Stimulated activated naive B cell treated with anti-CD40 and anti-IgM and Interleukin-4, amounts not matched to agents 10 μg/mL and 1 μg/mL and 100 μg/mL, for 72 hours (primary cell): ENCODE data around the gene PPIL3.

ENCODE experiments used
- ATAC-seq, 2 donors: fragments of 150-1000 bp; cut with Tn5 transposase; replicated peaks; 2 replicates each; pipeline ENCODE4 v1.10.0; 2021; ENCODE audit warnings: moderate library complexity in 1 of 2
- DNase-seq: peaks from one replicate; pipeline ENCODE4 v3.0.0; 2021
- H3K27ac Mint-ChIP-seq: one replicate; pipeline ENCODE4 v1.8.0; 2022; ENCODE audit warnings: mild to moderate bottlenecking, mixed read lengths
- H3K27me3 Mint-ChIP-seq, 2 donors: one replicate each; pipeline ENCODE4 v1.8.0; 2022; ENCODE audit warnings: mixed read lengths in 2 of 2
- H3K36me3 Mint-ChIP-seq, 2 donors: one replicate each; pipeline ENCODE4 v1.8.0; 2022; ENCODE audit warnings: mixed read lengths in 2 of 2, mild to moderate bottlenecking in 1 of 2
- H3K4me1 Mint-ChIP-seq, 2 donors: one replicate each; pipeline ENCODE4 v1.8.0; 2022; ENCODE audit warnings: mixed read lengths in 2 of 2, mild to moderate bottlenecking in 1 of 2
- H3K4me3 Mint-ChIP-seq, 2 donors: one replicate each; pipeline ENCODE4 v1.8.0; 2022; ENCODE audit warnings: mild to moderate bottlenecking in 2 of 2, mixed read lengths in 2 of 2, moderate library complexity in 1 of 2
- H3K9me3 Mint-ChIP-seq, 2 donors: one replicate each; pipeline ENCODE4 v1.8.0; 2022; ENCODE audit warnings: mixed read lengths in 2 of 2, mild to moderate bottlenecking in 1 of 2

The PPIL3 gene

DNA sequence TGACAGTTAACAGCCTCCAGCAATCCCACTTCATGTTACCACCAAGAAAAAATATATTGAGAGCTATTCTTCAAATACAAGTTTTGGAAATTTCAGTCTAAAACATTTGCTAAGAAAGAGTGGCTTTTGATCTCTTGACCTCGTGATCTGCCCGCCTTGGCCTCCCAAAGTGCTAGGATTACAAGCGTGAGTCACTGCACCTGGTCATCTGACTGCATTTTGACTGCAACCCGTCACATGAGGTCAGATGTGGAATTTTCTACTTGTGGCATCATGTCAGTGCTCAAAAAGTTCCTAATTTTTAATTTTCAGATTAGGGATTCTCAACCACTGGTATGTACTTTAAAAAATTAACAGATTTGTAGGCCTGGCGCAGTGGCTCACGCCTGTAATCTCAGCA lies 15.3 kb downstream of the PPIL3 start:
- no peak overlapping the region for H3K4me3 Mint-ChIP-seq
- no peaks in the 10 kb centered on the region for H3K9me3 Mint-ChIP-seq
- H3K36me3 Mint-ChIP-seq = peaks cover 14 to 36% of the 10 kb centered on the region in 2 donors
- ATAC-seq = no peak
- H3K4me1 Mint-ChIP-seq = peaks cover 0 to 5% of the 10 kb centered on the region in 2 donors
- no peak for DNase-seq
- H3K27me3 Mint-ChIP-seq = no peaks in the 10 kb centered on the region
- no peak overlapping the region for H3K27ac Mint-ChIP-seq

GRCh38 chr2:200871151-200871550 lies 17.7 kb downstream of the PPIL3 start:
- Mint-ChIP-seq H3K4me1 (peaks cover 6 to 9% of the 10 kb centered on the region in 2 donors), H3K27me3 (no peaks in the 10 kb centered on the region), H3K36me3 (peaks cover 10 to 33% of the 10 kb centered on the region in 2 donors), H3K9me3 (no peaks in the 10 kb centered on the region), H3K27ac (no peak overlapping the region), H3K4me3 (no peak overlapping the region)
- no peak for DNase-seq
- ATAC-seq = no peak

DNA sequence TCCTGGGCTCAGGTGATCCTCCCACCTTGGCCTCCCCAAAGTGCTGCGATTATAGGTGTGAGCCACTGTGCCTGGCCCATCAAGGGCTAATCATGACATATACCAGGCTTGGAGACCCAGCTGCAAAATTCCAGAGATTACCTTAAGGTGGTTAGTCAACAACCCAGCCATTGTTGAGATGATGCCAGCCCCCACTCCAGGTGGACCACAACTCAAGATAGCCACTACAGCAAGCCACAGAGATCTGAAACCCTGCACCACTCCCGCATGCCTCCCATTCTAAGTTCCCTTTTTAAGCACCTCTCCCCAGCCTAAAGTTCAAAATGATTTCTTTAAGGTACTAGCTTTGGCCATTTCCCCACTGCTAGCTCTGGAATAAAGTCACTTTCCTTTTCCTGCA lies 19.9 kb downstream of the PPIL3 start:
- ATAC-seq (no peak), DNase-seq (no peak)
- no peaks in the 10 kb centered on the region for H3K27me3 Mint-ChIP-seq
- H3K9me3 Mint-ChIP-seq = no peaks in the 10 kb centered on the region
- H3K4me3 Mint-ChIP-seq = no peak overlapping the region
- peaks cover 6 to 24% of the 10 kb centered on the region in 2 donors for H3K36me3 Mint-ChIP-seq
- H3K27ac Mint-ChIP-seq = no peak overlapping the region
- H3K4me1 Mint-ChIP-seq = peaks cover 14 to 19% of the 10 kb centered on the region in 2 donors

DNA sequence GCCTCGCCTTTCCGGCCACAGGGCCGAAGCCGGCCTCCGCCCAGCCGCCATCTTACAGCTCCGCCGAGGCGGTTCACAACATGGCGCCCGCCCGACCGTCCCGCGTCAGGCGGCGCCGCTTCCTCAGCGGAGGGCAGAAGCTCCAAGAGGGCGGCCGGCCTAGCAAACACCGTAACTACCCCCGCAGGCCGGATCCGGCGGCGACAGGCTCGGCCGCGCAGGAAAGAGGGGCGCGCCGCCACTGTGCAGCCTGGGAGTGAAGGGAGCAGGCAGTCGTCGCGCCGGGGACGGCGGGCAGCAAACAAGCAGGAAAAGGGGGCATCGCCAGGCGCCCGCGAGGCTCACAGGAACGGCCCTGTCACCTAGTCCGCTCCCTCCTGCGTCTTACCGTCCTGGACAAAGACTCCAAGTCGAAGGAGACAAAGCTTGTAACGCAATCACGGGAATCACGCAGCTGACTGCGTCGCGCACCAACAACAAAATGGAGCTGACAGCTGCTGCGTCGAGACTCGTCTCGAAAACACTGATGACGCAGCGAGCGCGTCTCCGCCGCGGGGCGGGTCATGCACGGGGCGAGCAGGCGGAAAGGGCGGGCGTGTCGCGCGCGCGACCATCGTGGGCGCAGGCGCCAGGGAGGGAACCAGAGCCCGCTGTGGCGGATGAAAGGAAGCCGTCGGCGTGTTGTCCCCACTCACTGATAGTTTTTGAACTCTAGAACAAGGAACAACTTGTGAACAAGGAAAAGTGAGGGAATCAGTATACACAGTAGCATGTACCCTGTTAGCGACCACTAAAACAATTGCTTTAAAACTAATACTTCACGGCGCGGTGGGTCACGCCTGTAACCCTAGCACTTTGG lies 24.5 kb downstream of the PPIL3 start, which contains the start of gene CLK1:
Gene CLK1 (minus strand): TSS at position 483 of the 859 bp plus-strand sequence. CDS start 2,796 bp downstream, outside the sequence.
- Mint-ChIP-seq H3K27ac (peak within 1 kb of the TSS; percentile 99), H3K36me3 (peaks cover 42 to 52% of the 10 kb centered on the region in 2 donors), H3K9me3 (no peaks in the 10 kb centered on the region), H3K4me1 (peaks cover 35 to 49% of the 10 kb centered on the region in 2 donors), H3K4me3 (peak within 1 kb of the TSS; percentile 87 to 97), H3K27me3 (no peaks in the 10 kb centered on the region)
- ATAC-seq (peak; percentile 85 to 88), DNase-seq (peak; percentile 91)

DNA sequence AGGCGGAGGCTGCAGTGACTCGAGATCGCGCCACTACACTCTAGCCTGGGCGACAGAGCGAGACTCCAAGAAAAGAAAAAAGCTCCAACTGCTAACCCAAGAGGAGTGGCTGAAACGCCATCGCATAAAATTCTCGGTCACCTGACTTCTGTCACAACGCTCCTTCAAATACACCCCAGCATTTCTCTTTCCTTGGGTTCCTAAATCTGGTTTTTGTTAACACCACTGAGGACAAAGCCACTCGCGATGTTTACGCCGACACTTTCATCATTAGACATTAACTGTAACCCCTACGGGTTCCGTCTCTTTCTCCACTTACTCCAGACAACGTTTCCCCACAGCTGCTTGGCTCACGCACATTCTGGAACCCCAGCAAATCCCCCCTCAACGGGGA lies 25.1 kb downstream of the PPIL3 start:
- peak overlapping the region; percentile 99 for H3K27ac Mint-ChIP-seq
- peaks cover 44 to 48% of the 10 kb centered on the region in 2 donors for H3K36me3 Mint-ChIP-seq

GRCh38 chr2:200862532-200863000 lies 26.3 kb downstream of the PPIL3 start:
- ATAC-seq = peak; percentile 17 to 22
- Mint-ChIP-seq H3K27me3 (no peaks in the 10 kb centered on the region), H3K27ac (peak overlapping the region; percentile 99), H3K36me3 (peaks cover 56 to 60% of the 10 kb centered on the region in 2 donors), H3K9me3 (no peaks in the 10 kb centered on the region), H3K4me1 (peaks cover 35 to 64% of the 10 kb centered on the region in 2 donors), H3K4me3 (peak overlapping the region; percentile 87 to 97)
- peak; percentile 35 for DNase-seq

More for the DNA sequence above, 25.1 kb downstream of the PPIL3 start:
- no peak for DNase-seq
- Mint-ChIP-seq H3K9me3 (no peaks in the 10 kb centered on the region), H3K4me3 (peak overlapping the region; percentile 87 to 97), H3K27me3 (no peaks in the 10 kb centered on the region), H3K4me1 (peaks cover 30 to 52% of the 10 kb centered on the region in 2 donors)
- ATAC-seq = peak; percentile 34 to 37

- H3K4me3 Mint-ChIP-seq = peak overlapping the region; percentile 87 to 97
- ATAC-seq = no peak
- H3K36me3 Mint-ChIP-seq = peaks cover 63 to 68% of the 10 kb centered on the region in 2 donors
- no peaks in the 10 kb centered on the region for H3K27me3 Mint-ChIP-seq
- H3K27ac Mint-ChIP-seq = peak overlapping the region; percentile 99
- H3K4me1 Mint-ChIP-seq = peaks cover 31 to 60% of the 10 kb centered on the region in 2 donors
- no peaks in the 10 kb centered on the region for H3K9me3 Mint-ChIP-seq
- no peak for DNase-seq
Measured at GRCh38 chr2:200861617-200862155, 27.2 kb downstream of the PPIL3 start.

GRCh38 chr2:200860092-200860795 lies 28.6 kb downstream of the PPIL3 start:
- Mint-ChIP-seq H3K4me1 (peaks cover 31 to 60% of the 10 kb centered on the region in 2 donors), H3K27ac (peak overlapping the region; percentile 84)
- no peak for DNase-seq

DNA sequence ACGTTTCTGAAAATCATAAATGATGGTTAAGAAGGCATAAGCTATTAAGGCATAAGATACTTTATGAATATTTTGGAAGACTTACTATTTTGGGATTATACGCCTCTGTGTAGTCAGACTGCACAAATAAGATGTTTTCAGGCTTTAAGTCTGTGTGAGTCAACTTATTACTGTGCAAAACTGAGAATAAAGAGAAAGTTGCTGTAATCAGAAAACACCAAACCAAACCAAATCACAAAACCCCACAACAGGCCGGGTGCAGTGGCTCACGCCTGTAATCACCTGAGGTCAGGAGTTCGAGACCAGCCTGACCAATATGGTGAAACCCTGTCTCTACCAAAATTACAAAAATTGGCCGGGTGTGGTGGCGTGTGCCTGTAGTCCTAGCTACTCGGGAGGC lies 32.1 kb downstream of the PPIL3 start:
- Mint-ChIP-seq H3K27ac (peak overlapping the region; percentile 59), H3K4me3 (no peak overlapping the region), H3K36me3 (peaks cover 50 to 58% of the 10 kb centered on the region in 2 donors), H3K9me3 (no peaks in the 10 kb centered on the region), H3K27me3 (no peaks in the 10 kb centered on the region), H3K4me1 (peaks cover 19 to 36% of the 10 kb centered on the region in 2 donors)
- DNase-seq (no peak), ATAC-seq (no peak)

More at GRCh38 chr2:200860092-200860795, 28.6 kb downstream of the PPIL3 start:
- Mint-ChIP-seq H3K4me3 (peak overlapping the region; percentile 77 to 80), H3K36me3 (peaks cover 69 to 71% of the 10 kb centered on the region in 2 donors), H3K9me3 (no peaks in the 10 kb centered on the region), H3K27me3 (no peaks in the 10 kb centered on the region)
- ATAC-seq = no peak

DNA sequence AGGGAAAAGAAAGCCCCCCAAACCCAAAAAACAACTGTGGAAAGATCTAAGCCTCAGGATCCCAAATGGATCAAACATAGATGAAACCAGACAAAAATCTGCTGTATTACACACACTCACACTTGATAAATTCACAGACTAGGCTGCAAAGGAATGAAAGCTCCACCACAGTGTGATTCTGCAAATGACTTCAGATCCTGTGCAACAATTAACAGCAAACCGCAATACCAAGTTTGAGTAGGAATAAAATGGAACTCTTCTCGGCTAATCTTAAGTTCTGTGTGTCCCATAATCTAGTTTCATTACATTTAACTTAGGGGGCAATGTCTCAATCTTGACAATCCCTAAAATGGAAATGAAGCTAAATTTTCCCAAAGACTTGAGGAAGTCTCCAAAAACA lies 36.3 kb downstream of the PPIL3 start:
- H3K27ac Mint-ChIP-seq = peak overlapping the region; percentile 10
- H3K4me1 Mint-ChIP-seq = peaks cover 0 to 6% of the 10 kb centered on the region in 2 donors
- H3K4me3 Mint-ChIP-seq = no peak overlapping the region

GRCh38 chr2:200851398-200852248 lies 37.3 kb downstream of the PPIL3 start:
- H3K27me3 Mint-ChIP-seq = no peaks in the 10 kb centered on the region
- no peak overlapping the region for H3K4me3 Mint-ChIP-seq
- no peaks in the 10 kb centered on the region for H3K9me3 Mint-ChIP-seq
- H3K4me1 Mint-ChIP-seq = peaks cover 2 to 8% of the 10 kb centered on the region in 2 donors
- H3K27ac Mint-ChIP-seq = no peak overlapping the region
- H3K36me3 Mint-ChIP-seq = peaks cover 30 to 31% of the 10 kb centered on the region in 2 donors
- DNase-seq = no peak
- ATAC-seq = no peak

More for the DNA sequence above, 36.3 kb downstream of the PPIL3 start:
- ATAC-seq (no peak), DNase-seq (no peak)
- no peaks in the 10 kb centered on the region for H3K9me3 Mint-ChIP-seq
- H3K36me3 Mint-ChIP-seq = peaks cover 36 to 39% of the 10 kb centered on the region in 2 donors
- no peaks in the 10 kb centered on the region for H3K27me3 Mint-ChIP-seq

GRCh38 chr2:200850512-200851256 lies 38.2 kb downstream of the PPIL3 start:
- peaks cover 2 to 8% of the 10 kb centered on the region in 2 donors for H3K4me1 Mint-ChIP-seq
- H3K9me3 Mint-ChIP-seq = no peaks in the 10 kb centered on the region
- DNase-seq (no peak), ATAC-seq (no peak)
- peak overlapping the region; percentile 38 for H3K27ac Mint-ChIP-seq
- no peak overlapping the region for H3K4me3 Mint-ChIP-seq
- H3K36me3 Mint-ChIP-seq = peaks cover 25 to 29% of the 10 kb centered on the region in 2 donors
- H3K27me3 Mint-ChIP-seq = no peaks in the 10 kb centered on the region

DNA sequence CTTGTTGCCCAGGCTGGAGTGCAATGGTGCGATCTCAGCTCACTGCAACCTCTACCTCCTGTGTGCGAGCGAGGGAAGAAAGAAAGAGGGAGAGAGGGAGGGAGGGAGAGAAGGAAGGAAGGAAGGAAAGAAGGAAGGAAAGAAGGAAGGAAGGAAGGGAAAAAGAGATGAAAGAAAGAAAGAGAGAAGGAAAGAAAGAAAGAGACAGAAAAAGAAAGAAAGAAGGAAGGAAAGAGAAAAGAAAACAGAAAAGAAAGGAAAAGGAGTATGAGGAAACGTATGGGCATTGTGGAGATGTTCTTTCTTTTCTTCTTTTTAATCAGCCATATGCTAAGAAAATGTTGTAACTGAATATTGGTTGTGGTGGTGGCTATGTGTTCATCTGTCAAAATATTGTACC lies 40.9 kb downstream of the PPIL3 start:
- Mint-ChIP-seq H3K4me1 (peaks cover 4 to 8% of the 10 kb centered on the region in 2 donors), H3K27ac (no peak overlapping the region), H3K27me3 (no peaks in the 10 kb centered on the region), H3K9me3 (no peaks in the 10 kb centered on the region), H3K4me3 (no peak overlapping the region), H3K36me3 (peaks cover 21 to 29% of the 10 kb centered on the region in 2 donors)
- ATAC-seq (no peak), DNase-seq (no peak)
